ENCODE results near the gene HDGF. TPM values are rescaled to one million over a fixed set of nuclear protein-coding genes. Genes with fewer than 3 reads are reported as not detected.
A peak's percentile ranks its signal among the peaks of the same experiment; 100 is the strongest.

Gene HDGF
- total and polyA plus RNA-seq, 9 of the 15 experiments (the other 6 are each of a cell fraction or from before 2014, with no cell fraction given), result 38.8 to 601 (median 400) TPM

GRCh38 chr1:156740741-156741480 lies 10.6 kb downstream of the HDGF start, which contains the start of gene MRPL24 (continued):
- TF ChIP-seq HNRNPK (IDR thresholded peaks at IDR 0.05; ENCODE audit: low read depth, low read length, poor library complexity, severe bottlenecking) (no peak), CREB1 (IDR thresholded peaks at IDR 0.05) (peak; percentile 78), CREB1 (CRISPR knock-in tag; IDR thresholded peaks at IDR 0.05) (peak; percentile 90), TRIM28 (IDR thresholded peaks at IDR 0.05) (peak; percentile 17; the same call in 1 of the 2 replicates), ETV6 (IDR thresholded peaks at IDR 0.05; ENCODE audit: borderline replicate concordance in 1 of 2, low read depth in 2 of 2, low read length in 1 of 2) (no peak), ETV6 (CRISPR knock-in tag; IDR thresholded peaks at IDR 0.05; ENCODE audit: borderline replicate concordance) (no peak; the same call in 1 of the 2 replicates), HMG20B (CRISPR knock-in tag; IDR thresholded peaks at IDR 0.05) (no peak), ZNF277 (CRISPR knock-in tag; IDR thresholded peaks at IDR 0.05; ENCODE audit: borderline replicate concordance) (no peak), CHAMP1 (IDR thresholded peaks at IDR 0.05) (no peak), HMGXB4 (CRISPR knock-in tag; IDR thresholded peaks at IDR 0.05) (no peak), ZNF561 (CRISPR knock-in tag; conservative IDR thresholded peaks at IDR 0.05) (no peak), ZNF436 (CRISPR knock-in tag; IDR thresholded peaks at IDR 0.05) (no peak), DPF2 (IDR thresholded peaks at IDR 0.05) (no peak), L3MBTL2 (IDR thresholded peaks at IDR 0.05) (peak; percentile 92), PPARD (CRISPR knock-in tag; IDR thresholded peaks at IDR 0.05) (no peak), ETS2 (tag; IDR thresholded peaks at IDR 0.05; ENCODE audit: borderline replicate concordance, poor library complexity, severe bottlenecking) (no peak), GABPA (tag; conservative IDR thresholded peaks at IDR 0.05; ENCODE audit: low read depth) (peak; percentile 98), ZNF609 (CRISPR knock-in tag; IDR thresholded peaks at IDR 0.05; ENCODE audit: borderline replicate concordance) (0 out of 2 replicates have a peak, but pooled peaks have one; percentile 56)

Measured in K562 (cell line).